Measurements from ENCODE around the gene CACNA2D3. TPM values are rescaled to one million over a fixed set of nuclear protein-coding genes. Genes with fewer than 3 reads are reported as not detected.

Gene CACNA2D3
- total RNA-seq, 1 donor from 2014 or later, result 7.3 TPM

- H3K36me3 ChIP-seq, result no peaks in the 10 kb centered on the region
- no peaks in the 10 kb centered on the region for H3K27me3 ChIP-seq
- no peaks in the 10 kb centered on the region for H3K9me3 ChIP-seq
- no peak for ATAC-seq
- intact Hi-C loops (cut with DNase I), result no loop called here
- DNase-seq, result no peak
- TF ChIP-seq CTCF (IDR thresholded peaks at IDR 0.05), result no peak
- H3K4me3 ChIP-seq, result no peak overlapping the region
- H3K27ac ChIP-seq, result no peak overlapping the region
- no peaks in the 10 kb centered on the region for H3K4me1 ChIP-seq
Observed at GRCh38 chr3:54859184-54859583, 736.8 kb downstream of the CACNA2D3 start.

- H3K27ac ChIP-seq, result no peak overlapping the region
- no peaks in the 10 kb centered on the region for H3K27me3 ChIP-seq
- H3K4me3 ChIP-seq, result no peak overlapping the region
- DNase-seq (no peak), ATAC-seq (no peak)
- no peaks in the 10 kb centered on the region for H3K36me3 ChIP-seq
- H3K9me3 ChIP-seq, result no peaks in the 10 kb centered on the region
- H3K4me1 ChIP-seq, result no peaks in the 10 kb centered on the region
- intact Hi-C loops (cut with DNase I), result no loop called here
- TF ChIP-seq CTCF (IDR thresholded peaks at IDR 0.05), result no peak
Observed at GRCh38 chr3:54861248-54862067, 739.1 kb downstream of the CACNA2D3 start.

GRCh38 chr3:54862526-54862925 lies 740.2 kb downstream of the CACNA2D3 start:
- H3K9me3 ChIP-seq, result no peaks in the 10 kb centered on the region
- no peak overlapping the region for H3K4me3 ChIP-seq
- no peaks in the 10 kb centered on the region for H3K27me3 ChIP-seq
- intact Hi-C loops (cut with DNase I), result no loop called here
- no peaks in the 10 kb centered on the region for H3K36me3 ChIP-seq
- no peak for DNase-seq
- no peak for ATAC-seq
- H3K27ac ChIP-seq, result no peak overlapping the region
- no peaks in the 10 kb centered on the region for H3K4me1 ChIP-seq
- no peak for TF ChIP-seq CTCF (IDR thresholded peaks at IDR 0.05)

GRCh38 chr3:54863366-54863765 lies 741.0 kb downstream of the CACNA2D3 start:
- H3K27ac ChIP-seq, result no peak overlapping the region
- no peaks in the 10 kb centered on the region for H3K4me1 ChIP-seq
- DNase-seq (no peak), ATAC-seq (no peak)
- no peak overlapping the region for H3K4me3 ChIP-seq
- H3K9me3 ChIP-seq, result no peaks in the 10 kb centered on the region
- intact Hi-C loops (cut with DNase I), result no loop called here
- no peak for TF ChIP-seq CTCF (IDR thresholded peaks at IDR 0.05)
- H3K27me3 ChIP-seq, result no peaks in the 10 kb centered on the region
- H3K36me3 ChIP-seq, result no peaks in the 10 kb centered on the region

GRCh38 chr3:54863786-54864185 lies 741.4 kb downstream of the CACNA2D3 start:
- intact Hi-C loops (cut with DNase I), result no loop called here
- no peak overlapping the region for H3K27ac ChIP-seq
- no peaks in the 10 kb centered on the region for H3K4me1 ChIP-seq
- ATAC-seq (no peak), DNase-seq (no peak)
- H3K4me3 ChIP-seq, result no peak overlapping the region
- no peaks in the 10 kb centered on the region for H3K36me3 ChIP-seq
- no peak for TF ChIP-seq CTCF (IDR thresholded peaks at IDR 0.05)
- H3K9me3 ChIP-seq, result no peaks in the 10 kb centered on the region
- H3K27me3 ChIP-seq, result no peaks in the 10 kb centered on the region

All from upper lobe of right lung (tissue), 1 donor.